Cardiac muscle cell (in vitro differentiated cells and primary cell): ENCODE results near the gene RAB11FIP3. TPM values are rescaled to one million over a fixed set of nuclear protein-coding genes. Genes with fewer than 3 reads are reported as not detected.
A peak's percentile ranks its signal among the peaks of the same experiment; 100 is the strongest.
"Not testable (repeated sequence)": the region's sequence is repeated elsewhere in the genome, so short reads cannot be mapped to it uniquely, and the experiment has no call there.

Experiments used
- DNase-seq, 2 donors: peaks; one replicate each; pipeline versions ENCODE4 v3.0.0 to v3.0.0-alpha.2; 2010 to 2017; ENCODE audit warnings: low read depth in 1 of 2, low spot score in 1 of 2
- H3K27ac ChIP-seq: fragments of 200-600 bp; sonication (generic); 2 replicates; pipeline ENCODE4 v1.5.1; 2016
- H3K27me3 ChIP-seq: fragments of 200-600 bp; sonication (generic); 2 replicates; pipeline ENCODE4 v1.6.0; 2016; ENCODE audit warnings: control low read depth
- H3K36me3 ChIP-seq: fragments of 200-600 bp; sonication (generic); 2 replicates; pipeline ENCODE4 v1.5.1; 2016; ENCODE audit warnings: control low read depth
- H3K4me1 ChIP-seq: fragments of 200-600 bp; sonication (generic); 2 replicates; pipeline ENCODE4 v1.8.1; 2017; ENCODE audit warnings: low read depth, mild to moderate bottlenecking, mixed run types
- H3K4me3 ChIP-seq: fragments of 200-600 bp; sonication (generic); 2 replicates; pipeline ENCODE4 v1.5.1; 2016; ENCODE audit warnings: mild to moderate bottlenecking
- H3K9me3 ChIP-seq: fragments of 200-600 bp; sonication (generic); 2 replicates; pipeline ENCODE4 v1.5.1; 2017; ENCODE audit warnings: low read depth, mild to moderate bottlenecking, control low read depth
- CTCF ChIP-seq: IDR thresholded peaks from 2 replicates; pipeline ENCODE4 v1.5.1; 2012; ENCODE audit warnings: low read depth, mild to moderate bottlenecking, low read length
- polyA plus RNA-seq: library from polyadenylated mRNA; unstranded; fragments of >200 nt; fragmentation: Nextera tagmentation; extraction: Ambion mirVana; gene quantifications from 2 replicates; pipeline ENCODE4 v1.2.1, GENCODE V29; 2016
- total RNA-seq: library from RNA; depleted of rRNA; stranded (reverse); fragments of >200 nt; gene quantifications from 2 replicates; pipeline ENCODE4 v1.2.3, GENCODE V29; 2016

RAB11FIP3 gene
- total and polyA plus RNA-seq, 2 experiments from 2014 or later = 55.3 to 77.1 TPM

GRCh38 chr16:476039-476438, 50.6 kb downstream of the RAB11FIP3 start:
- Histone ChIP-seq H3K4me3 (no peak overlapping the region), H3K4me1 (no peaks in the 10 kb centered on the region), H3K27me3 (no peaks in the 10 kb centered on the region), H3K36me3 (peaks cover 3% of the 10 kb centered on the region), H3K9me3 (no peaks in the 10 kb centered on the region), H3K27ac (no peak overlapping the region)
- TF ChIP-seq CTCF = no peak
- no peak for DNase-seq

- Histone ChIP-seq H3K4me1 (peaks cover 4% of the 10 kb centered on the region), H3K9me3 (no peaks in the 10 kb centered on the region), H3K36me3 (no peaks in the 10 kb centered on the region), H3K27me3 (no peaks in the 10 kb centered on the region), H3K27ac (no peak overlapping the region), H3K4me3 (no peak overlapping the region)
- TF ChIP-seq CTCF = no peak
- DNase-seq = no peak
Observed at GRCh38 chr16:477301-478157, 52.1 kb downstream of the RAB11FIP3 start.

- H3K4me3 ChIP-seq, H3K27ac ChIP-seq, H3K36me3 ChIP-seq, H3K9me3 ChIP-seq, H3K27me3 ChIP-seq, DNase-seq: not testable (repeated sequence)
- H3K4me1 ChIP-seq = peaks cover 12% of the 10 kb centered on the region
Observed at GRCh38 chr16:478287-478686, 52.8 kb downstream of the RAB11FIP3 start.

- Histone ChIP-seq H3K27me3 (no peaks in the 10 kb centered on the region), H3K4me3 (no peak overlapping the region), H3K4me1 (peaks cover 21% of the 10 kb centered on the region), H3K36me3 (no peaks in the 10 kb centered on the region), H3K9me3 (no peaks in the 10 kb centered on the region), H3K27ac (peak overlapping the region; percentile 91)
- no peak for DNase-seq
- no peak for TF ChIP-seq CTCF
Observed at GRCh38 chr16:482468-483185, 57.2 kb downstream of the RAB11FIP3 start.

- Histone ChIP-seq H3K9me3 (no peaks in the 10 kb centered on the region), H3K27ac (peak overlapping the region; percentile 91), H3K4me1 (peaks cover 21% of the 10 kb centered on the region), H3K27me3 (no peaks in the 10 kb centered on the region), H3K4me3 (no peak overlapping the region), H3K36me3 (no peaks in the 10 kb centered on the region)
- TF ChIP-seq CTCF = no peak
- DNase-seq = peak; percentile 21 to 64
Observed at GRCh38 chr16:483341-484075, 58.1 kb downstream of the RAB11FIP3 start.
